Skeletal muscle satellite cell (primary cell): Measurements from ENCODE around the gene BCL7C. TPM values are rescaled to one million over a fixed set of nuclear protein-coding genes. Genes with fewer than 3 reads are reported as not detected.

Experiments used
- small RNA-seq: library from RNA; depleted of rRNA; stranded (forward); fragments of <200 nt; gene quantifications from one replicate; pipeline ENCODE3, GENCODE V24; 2012

The BCL7C gene

Small RNA genes lying within 50 kb of the gene (small RNA-seq; reads per million reads assigned to genes)
- gene MIR4519 (not detected), gene MIR762 (not detected)
